ENCODE measurements around the gene ARAP1.

ARAP1 gene

DNA sequence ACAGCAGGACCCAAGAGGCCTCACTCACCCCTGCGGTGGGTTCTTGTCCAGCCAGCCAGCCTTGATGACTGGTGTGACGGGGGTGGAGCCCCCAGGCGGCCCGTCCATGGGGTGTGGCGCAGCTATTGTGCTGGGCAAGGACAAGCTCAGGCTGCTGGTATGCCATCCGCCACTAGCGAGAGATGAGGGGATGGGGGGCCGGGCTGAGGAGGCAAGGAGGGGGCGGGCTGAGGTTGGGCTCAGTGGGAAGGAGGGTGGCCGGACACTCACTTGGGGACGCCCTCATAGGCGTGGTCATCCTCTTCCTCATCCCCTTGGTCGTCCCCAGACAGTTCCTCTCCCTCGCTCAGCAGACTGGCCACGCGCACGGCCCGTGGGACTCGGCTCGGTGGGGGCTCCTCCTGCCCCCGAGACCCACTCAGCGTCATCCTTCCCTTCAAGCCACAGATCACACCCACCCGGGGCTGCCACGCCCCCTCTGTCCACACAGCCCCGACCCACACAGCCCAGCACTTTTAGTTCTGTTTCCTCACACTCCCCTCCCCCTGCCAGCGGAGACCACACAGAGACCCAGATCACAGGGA, 39.9 kb downstream of the ARAP1 start:
- TF ChIP-seq SPI1 (IDR thresholded peaks at IDR 0.05; ENCODE audit: low read depth, low read length) = no peak
- TF ChIP-seq POU2F2 (IDR thresholded peaks at IDR 0.05; ENCODE audit: low read depth, low read length) = no peak
- TF ChIP-seq POLR2AphosphoS5 (IDR thresholded peaks at IDR 0.05; ENCODE audit: low read depth, low read length) = no peak
- FAIRE-seq = peak; percentile 9
- no peak for DNase-seq (ENCODE audit: insufficient read length, low spot score)

DNA sequence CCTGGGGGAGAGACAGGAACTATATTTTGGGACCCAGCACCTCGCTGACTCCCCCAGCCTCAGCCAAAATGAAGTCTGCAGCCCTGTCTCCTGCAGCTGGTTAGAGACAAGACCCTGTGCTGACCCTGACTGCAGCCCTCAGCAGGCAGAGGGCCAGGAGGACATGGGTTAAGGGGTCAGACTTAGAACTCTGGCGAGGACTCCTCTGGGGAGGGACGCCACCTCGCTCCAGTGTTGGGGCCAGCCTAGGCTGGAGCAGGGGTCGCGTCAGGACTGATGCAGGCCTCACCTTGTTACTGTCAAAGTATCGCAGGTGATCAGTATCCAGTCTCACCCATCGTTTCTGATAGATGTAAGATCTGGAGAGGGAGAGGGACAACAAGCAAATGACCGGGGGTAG, 41.1 kb downstream of the ARAP1 start:
- FAIRE-seq (no peak), DNase-seq (ENCODE audit: insufficient read length, low spot score) (no peak)
- TF ChIP-seq POLR2AphosphoS5 (IDR thresholded peaks at IDR 0.05; ENCODE audit: low read depth, low read length) = no peak
- no peak for TF ChIP-seq PAX5 (IDR thresholded peaks at IDR 0.05; ENCODE audit: insufficient read depth, low read length, severe bottlenecking)
- no peak for TF ChIP-seq POU2F2 (IDR thresholded peaks at IDR 0.05; ENCODE audit: low read depth, low read length)

DNA sequence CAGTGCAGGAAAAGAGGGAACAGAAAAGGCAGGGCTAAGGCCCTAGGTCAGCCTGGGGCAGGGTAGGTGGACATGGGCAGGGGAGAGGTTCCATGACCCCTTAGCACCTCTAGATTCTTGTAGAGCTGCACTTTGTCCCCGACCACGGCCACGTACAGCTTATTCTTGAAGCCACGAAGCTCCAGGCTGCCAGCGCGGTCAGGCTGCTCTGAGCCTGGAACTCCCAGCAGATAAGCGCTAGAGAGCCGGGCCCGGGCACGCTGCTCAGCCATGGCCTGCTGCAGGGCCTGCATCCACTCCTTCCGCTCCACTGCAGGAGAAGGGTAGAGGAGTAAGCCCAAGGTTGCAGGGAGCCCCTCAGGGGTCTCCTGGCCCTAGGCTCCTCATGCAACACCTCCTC, 41.9 kb downstream of the ARAP1 start:
- DNase-seq (ENCODE audit: insufficient read length, low spot score) = no peak
- no peak for TF ChIP-seq SPI1 (IDR thresholded peaks at IDR 0.05; ENCODE audit: low read depth, low read length)
- TF ChIP-seq POLR2A (IDR thresholded peaks at IDR 0.05; ENCODE audit: low read depth, low read length) = no peak
- no peak for TF ChIP-seq POLR2AphosphoS5 (IDR thresholded peaks at IDR 0.05; ENCODE audit: low read depth, low read length)
- no peak for FAIRE-seq

DNA sequence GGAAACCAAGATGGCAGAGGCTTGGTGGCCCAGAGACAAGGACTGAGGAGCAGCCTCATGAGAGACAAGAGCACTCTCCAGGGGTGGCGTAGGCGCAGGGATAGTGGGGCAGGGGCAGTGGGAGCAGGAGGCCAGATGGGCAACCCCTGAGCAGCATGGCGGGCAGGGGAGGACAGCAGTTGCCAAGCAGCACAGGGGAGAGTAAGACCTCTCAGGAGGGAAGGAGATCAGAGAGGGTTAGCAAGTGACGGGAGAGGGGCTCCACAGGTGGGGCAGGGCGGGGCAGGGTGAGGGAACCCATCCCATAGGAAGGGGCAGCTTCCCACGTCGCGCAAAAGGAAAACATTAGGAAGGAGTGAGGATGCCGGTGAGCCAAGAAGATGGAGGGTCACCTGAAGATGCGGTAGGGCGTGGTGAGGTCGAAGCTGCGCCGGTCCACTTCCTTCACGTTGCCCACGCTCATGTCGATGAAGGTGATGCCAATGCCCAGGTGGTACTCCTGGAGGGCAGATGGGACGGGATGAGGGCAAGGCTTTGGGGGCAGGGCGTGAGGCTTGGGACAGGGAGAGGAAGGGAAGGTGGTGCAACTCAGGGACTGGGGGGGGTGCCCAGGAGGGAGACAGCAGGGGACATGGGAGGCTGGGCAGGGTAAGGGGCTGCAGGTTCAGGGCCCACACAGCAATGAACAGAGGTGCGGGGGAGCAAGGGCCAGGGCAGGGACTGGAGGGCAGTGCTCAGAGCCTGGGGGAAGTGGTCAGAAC, 42.5 kb downstream of the ARAP1 start:
- TF ChIP-seq POU2F2 (IDR thresholded peaks at IDR 0.05; ENCODE audit: low read depth, low read length) (no peak), PAX5 (IDR thresholded peaks at IDR 0.05; ENCODE audit: insufficient read depth, low read length, severe bottlenecking) (no peak), POLR2A (IDR thresholded peaks at IDR 0.05; ENCODE audit: low read depth, low read length) (no peak), POLR2AphosphoS5 (IDR thresholded peaks at IDR 0.05; ENCODE audit: low read depth, low read length) (no peak), SPI1 (IDR thresholded peaks at IDR 0.05; ENCODE audit: low read depth, low read length) (no peak), TAF1 (IDR thresholded peaks at IDR 0.05; ENCODE audit: low read depth, low read length) (no peak)
- DNase-seq (ENCODE audit: insufficient read length, low spot score) (no peak), FAIRE-seq (no peak)

DNA sequence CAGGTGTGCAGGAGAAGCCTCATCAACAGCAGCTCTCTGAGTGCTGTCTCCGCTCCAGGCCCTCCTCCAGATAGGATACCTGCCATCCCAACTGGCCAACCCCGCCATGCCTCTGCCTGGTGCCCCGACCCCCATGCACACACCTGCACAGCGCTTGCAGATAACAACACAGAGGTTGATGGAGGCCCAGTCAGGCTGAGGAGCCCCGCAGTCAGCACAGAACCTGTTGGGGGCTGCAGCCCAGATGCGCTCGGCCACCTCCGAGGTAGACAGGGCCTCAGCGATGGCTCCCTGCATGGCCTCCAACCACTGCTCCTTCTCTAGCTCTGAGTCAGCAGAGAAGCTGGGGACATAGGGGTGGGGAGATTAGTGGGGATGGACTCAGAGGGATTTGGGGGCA, 45.2 kb downstream of the ARAP1 start:
- TF ChIP-seq POLR2A (IDR thresholded peaks at IDR 0.05; ENCODE audit: low read depth, low read length) = no peak
- no peak for TF ChIP-seq TAF1 (IDR thresholded peaks at IDR 0.05; ENCODE audit: low read depth, low read length)
- TF ChIP-seq PAX5 (IDR thresholded peaks at IDR 0.05; ENCODE audit: insufficient read depth, low read length, severe bottlenecking) = no peak
- no peak for TF ChIP-seq SPI1 (IDR thresholded peaks at IDR 0.05; ENCODE audit: low read depth, low read length)
- TF ChIP-seq POU2F2 (IDR thresholded peaks at IDR 0.05; ENCODE audit: low read depth, low read length) = no peak
- TF ChIP-seq POLR2AphosphoS5 (IDR thresholded peaks at IDR 0.05; ENCODE audit: low read depth, low read length) = no peak
- DNase-seq (ENCODE audit: insufficient read length, low spot score) (no peak), FAIRE-seq (no peak)

DNA sequence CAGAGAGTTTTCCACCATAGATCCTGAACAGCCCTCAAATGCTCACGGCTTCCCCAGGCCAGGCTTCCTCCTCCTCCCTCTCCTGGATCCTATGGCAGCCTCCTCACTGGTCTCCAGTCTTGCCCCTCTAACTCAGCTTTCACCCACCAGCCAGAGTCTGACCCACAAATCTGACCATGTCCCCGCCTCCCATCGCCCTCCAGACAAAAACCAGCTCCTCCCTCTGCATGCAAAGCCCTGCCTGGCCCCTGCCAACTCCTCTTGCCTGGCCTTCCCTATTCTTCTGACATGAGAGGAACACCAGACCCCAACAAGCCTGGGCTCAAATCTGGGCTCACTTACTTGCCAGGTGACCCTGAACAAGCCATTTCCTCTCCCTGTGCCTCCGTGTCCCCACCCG, 45.6 kb downstream of the ARAP1 start:
- no peak for FAIRE-seq
- no peak for DNase-seq (ENCODE audit: insufficient read length, low spot score)
- TF ChIP-seq TAF1 (IDR thresholded peaks at IDR 0.05; ENCODE audit: low read depth, low read length) = no peak
- TF ChIP-seq PAX5 (IDR thresholded peaks at IDR 0.05; ENCODE audit: insufficient read depth, low read length, severe bottlenecking) = no peak

DNA sequence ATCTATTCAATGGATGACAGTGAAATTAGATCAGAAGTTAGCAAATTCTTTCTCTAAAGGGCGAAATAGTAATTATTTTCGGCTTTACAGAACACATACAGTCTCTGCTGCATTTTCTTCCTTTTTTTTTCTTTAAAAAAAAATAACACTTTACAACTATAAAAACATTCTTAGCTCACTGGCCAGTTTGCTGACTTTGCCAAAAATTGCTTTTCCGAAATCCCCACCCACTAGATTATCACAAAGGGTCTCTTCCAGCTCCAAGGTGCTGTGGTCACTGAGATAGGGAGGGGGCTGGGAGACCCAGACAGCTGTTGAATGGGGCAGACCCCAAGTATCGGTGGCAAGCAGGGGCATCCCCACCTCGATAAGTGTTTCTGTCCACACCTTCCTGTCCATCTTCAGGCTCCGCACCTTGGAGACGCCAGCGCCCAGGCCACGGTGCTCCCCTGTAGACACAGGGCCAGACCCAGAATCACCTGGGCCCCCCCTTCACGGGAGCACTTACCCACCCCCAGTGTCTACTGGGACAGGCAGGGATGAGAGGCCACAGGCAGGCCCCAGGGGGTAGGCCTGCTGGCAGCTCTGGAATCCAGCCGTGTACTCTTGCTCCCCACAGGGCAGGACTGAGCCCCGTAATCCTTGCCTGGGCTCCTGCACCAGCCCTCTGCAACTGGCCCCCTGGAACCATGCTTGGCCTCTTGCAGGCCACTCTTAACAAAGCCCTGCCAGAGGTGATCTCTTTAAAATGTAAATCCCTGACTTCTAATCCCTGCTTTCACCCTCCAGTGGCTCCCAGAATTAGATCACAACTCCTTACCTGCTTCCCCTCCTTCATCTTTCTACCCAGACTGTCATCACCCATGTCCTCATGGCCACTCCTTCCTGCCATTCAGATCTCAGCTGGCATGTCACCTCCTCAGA, 46.5 kb downstream of the ARAP1 start:
- FAIRE-seq (no peak), DNase-seq (ENCODE audit: insufficient read length, low spot score) (no peak)
- TF ChIP-seq TAF1 (IDR thresholded peaks at IDR 0.05; ENCODE audit: low read depth, low read length) = no peak
- TF ChIP-seq POLR2AphosphoS5 (IDR thresholded peaks at IDR 0.05; ENCODE audit: low read depth, low read length) = no peak
- TF ChIP-seq POLR2A (IDR thresholded peaks at IDR 0.05; ENCODE audit: low read depth, low read length) = no peak
- TF ChIP-seq PAX5 (IDR thresholded peaks at IDR 0.05; ENCODE audit: insufficient read depth, low read length, severe bottlenecking) = no peak
- no peak for TF ChIP-seq SPI1 (IDR thresholded peaks at IDR 0.05; ENCODE audit: low read depth, low read length)
- TF ChIP-seq POU2F2 (IDR thresholded peaks at IDR 0.05; ENCODE audit: low read depth, low read length) = no peak

DNA sequence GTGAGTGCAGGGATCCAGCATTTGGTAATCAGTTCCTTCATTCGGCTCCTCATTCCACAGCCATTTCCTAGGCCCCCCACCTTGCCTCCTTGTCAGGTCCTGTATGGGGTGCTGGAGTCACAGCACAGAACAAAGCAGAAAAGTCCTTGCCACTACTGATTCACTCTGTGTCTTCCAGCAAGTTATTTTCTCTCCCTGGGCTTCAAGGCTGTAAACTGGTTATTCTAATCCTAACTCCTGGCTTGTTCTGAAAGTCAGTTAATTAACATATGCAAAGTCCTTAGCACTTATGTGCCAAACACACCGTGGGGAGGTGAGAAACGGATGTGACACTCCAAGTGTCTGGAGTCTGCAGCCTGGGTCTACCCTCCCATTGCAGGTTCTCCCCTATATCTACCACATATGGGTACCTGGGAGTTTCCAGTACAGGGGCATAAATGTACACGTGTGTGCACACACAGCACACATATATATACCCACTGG, 47.4 kb downstream of the ARAP1 start:
- FAIRE-seq = no peak
- DNase-seq (ENCODE audit: insufficient read length, low spot score) = no peak
- TF ChIP-seq SPI1 (IDR thresholded peaks at IDR 0.05; ENCODE audit: low read depth, low read length) = no peak
- no peak for TF ChIP-seq POU2F2 (IDR thresholded peaks at IDR 0.05; ENCODE audit: low read depth, low read length)
- TF ChIP-seq POLR2A (IDR thresholded peaks at IDR 0.05; ENCODE audit: low read depth, low read length) = no peak
- no peak for TF ChIP-seq POLR2AphosphoS5 (IDR thresholded peaks at IDR 0.05; ENCODE audit: low read depth, low read length)

DNA sequence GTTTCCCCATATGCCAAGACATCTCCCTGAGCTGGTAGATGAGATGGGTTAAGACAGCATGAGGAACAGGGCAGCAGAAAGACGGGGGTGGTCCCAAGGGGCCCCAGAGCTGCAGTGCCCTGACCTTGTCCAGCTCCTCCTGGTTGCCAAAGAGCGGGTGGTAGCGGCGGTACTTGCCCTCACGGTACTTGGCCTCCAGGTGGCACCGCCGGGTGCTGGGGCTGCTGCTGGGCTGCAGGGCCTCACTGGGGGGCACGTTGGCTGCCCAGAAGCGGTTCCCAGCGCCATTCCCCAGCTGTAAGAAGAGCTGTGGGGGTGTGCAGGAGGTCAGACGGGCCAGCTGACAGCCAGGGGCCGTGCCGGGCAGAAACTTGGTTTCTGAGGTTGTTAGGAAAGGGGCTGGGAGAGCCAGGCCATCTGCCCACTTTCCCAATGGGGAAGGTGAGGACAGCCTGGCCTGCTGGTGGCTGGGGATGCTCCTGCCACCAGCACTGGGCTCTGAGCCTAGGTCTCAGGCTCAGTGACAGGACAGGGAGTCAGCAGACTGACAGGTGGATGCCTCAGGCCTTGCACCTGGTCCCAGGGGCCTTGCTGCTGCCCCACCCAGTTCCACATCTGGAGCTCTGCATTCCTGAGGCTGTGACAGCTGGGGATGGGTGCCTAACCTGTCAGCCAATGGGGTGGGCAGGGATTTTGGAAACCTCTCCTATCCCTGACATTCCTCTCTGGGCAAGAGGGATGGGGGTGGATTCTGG, 48.0 kb downstream of the ARAP1 start:
- DNase-seq (ENCODE audit: insufficient read length, low spot score) (no peak), FAIRE-seq (no peak)
- TF ChIP-seq TAF1 (IDR thresholded peaks at IDR 0.05; ENCODE audit: low read depth, low read length) (no peak), PAX5 (IDR thresholded peaks at IDR 0.05; ENCODE audit: insufficient read depth, low read length, severe bottlenecking) (no peak), POU2F2 (IDR thresholded peaks at IDR 0.05; ENCODE audit: low read depth, low read length) (no peak), POLR2A (IDR thresholded peaks at IDR 0.05; ENCODE audit: low read depth, low read length) (no peak), SPI1 (IDR thresholded peaks at IDR 0.05; ENCODE audit: low read depth, low read length) (no peak), POLR2AphosphoS5 (IDR thresholded peaks at IDR 0.05; ENCODE audit: low read depth, low read length) (no peak; the same call in 1 of the 2 replicates)
